Natural killer cell treated with Interleukin-12 subunit alpha and Interleukin-12 subunit beta and Interleukin-15 and Interleukin-18, amount 100 ng/mL, for 72 hours (primary cell): ENCODE results near the gene LY6G6F. TPM values are rescaled to one million over a fixed set of nuclear protein-coding genes. Genes with fewer than 3 reads are reported as not detected.
A peak's percentile ranks its signal among the peaks of the same experiment; 100 is the strongest.

Experiments used
- ATAC-seq, 2 donors: fragments of 150-1000 bp; cut with Tn5 transposase in 1 of 2; sonication (Bioruptor Pico), chemical (Tn5 transposase) in 1 of 2; 2 replicates each; pipeline ENCODE4 v1.10.0; 2021
- DNase-seq: peaks from one replicate; pipeline ENCODE4 v3.0.0; 2022; ENCODE audit warnings: low spot score
- H3K27ac Mint-ChIP-seq, 2 donors: 1 replicate in 1 of 2; 2 replicates in 1 of 2; pipeline ENCODE4 v1.8.0; 2022; ENCODE audit warnings: mixed read lengths in 2 of 2, mild to moderate bottlenecking in 1 of 2, moderate library complexity in 1 of 2
- H3K27me3 Mint-ChIP-seq, 2 donors: 1 replicate in 1 of 2; 2 replicates in 1 of 2; pipeline ENCODE4 v1.8.0; 2022; ENCODE audit warnings: mixed read lengths in 2 of 2
- H3K36me3 Mint-ChIP-seq: one replicate; pipeline ENCODE4 v1.8.0; 2022; ENCODE audit warnings: mixed read lengths
- H3K4me1 Mint-ChIP-seq, 2 donors: 1 replicate in 1 of 2; 2 replicates in 1 of 2; pipeline ENCODE4 v1.8.0; 2022; ENCODE audit warnings: low read depth in 2 of 2, mixed read lengths in 2 of 2, mild to moderate bottlenecking in 1 of 2
- H3K4me3 Mint-ChIP-seq: one replicate; pipeline ENCODE4 v1.8.0; 2022; ENCODE audit warnings: mixed read lengths
- H3K9me3 Mint-ChIP-seq: 2 replicates; pipeline ENCODE4 v1.8.0; 2022; ENCODE audit warnings: mixed read lengths
- total RNA-seq, 2 donors: library from RNA; stranded (reverse); gene quantifications; one replicate each; pipeline ENCODE4 v1.2.3, GENCODE V29; 2022

The LY6G6F gene
- total RNA-seq, 2 donors from 2014 or later, result not detected

DNA sequence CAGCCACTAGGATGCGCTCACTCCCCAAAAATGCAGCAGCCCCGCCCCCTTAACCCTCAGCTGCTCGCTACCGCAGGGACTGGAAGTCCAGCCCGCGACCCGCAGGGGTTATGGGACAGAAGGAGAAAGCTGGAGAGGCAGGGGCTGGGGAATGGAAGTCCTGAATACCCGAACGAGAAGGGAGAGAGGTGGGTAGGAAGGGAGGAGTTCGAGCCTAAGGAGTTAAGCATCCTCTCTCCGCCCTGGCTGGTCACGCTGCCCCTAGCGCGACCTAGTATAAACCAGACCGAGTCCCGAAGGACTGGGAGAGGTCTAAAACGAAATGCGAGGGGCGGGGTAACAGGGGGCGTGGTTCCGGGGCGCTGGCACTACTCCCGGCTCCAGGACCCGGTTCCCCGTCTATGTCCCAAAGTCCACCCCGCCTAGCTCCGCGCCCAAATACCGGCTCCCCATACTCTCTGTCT is 22.9 kb downstream of the LY6G6F start:
- Mint-ChIP-seq H3K4me1 (peaks cover 66 to 67% of the 10 kb centered on the region in 2 donors), H3K9me3 (no peaks in the 10 kb centered on the region), H3K4me3 (peak overlapping the region; percentile 93), H3K27ac (peak overlapping the region; percentile 51 to 68), H3K27me3 (no peaks in the 10 kb centered on the region), H3K36me3 (peaks cover 24% of the 10 kb centered on the region)
- DNase-seq (peak; percentile 84), ATAC-seq (peak; percentile 74 to 84)

DNA sequence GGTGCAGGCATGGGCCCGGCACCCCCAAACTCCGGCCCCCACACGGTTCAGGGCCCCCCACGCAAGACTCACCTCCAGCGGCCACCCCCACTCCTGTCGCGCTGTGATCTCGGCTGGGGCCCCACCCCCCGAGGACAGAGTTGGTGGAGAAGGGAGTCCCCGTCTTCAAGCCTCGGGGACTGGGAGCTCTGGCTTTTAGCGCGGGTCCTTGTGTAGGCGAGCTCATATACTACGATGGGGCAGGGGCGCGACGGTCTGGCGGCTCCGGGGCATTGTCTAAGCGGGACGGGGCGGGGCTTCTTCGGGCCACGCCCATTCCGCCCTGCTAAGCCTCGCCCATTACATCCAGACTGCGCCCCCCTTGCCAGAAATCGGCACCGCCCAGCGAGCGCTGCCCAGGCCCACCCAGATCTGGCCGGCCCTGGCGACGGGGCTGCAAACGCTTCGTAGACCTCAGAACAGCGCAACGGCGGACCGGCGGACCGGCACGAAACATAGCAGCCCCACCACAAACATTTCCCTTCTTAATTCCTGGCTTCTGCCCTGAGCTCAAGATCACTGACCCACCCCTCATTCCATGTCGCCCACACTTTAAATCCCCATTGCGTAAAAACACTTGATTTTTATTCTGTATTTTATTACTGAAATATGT is 23.4 kb downstream of the LY6G6F start:
- Mint-ChIP-seq H3K36me3 (peaks cover 24% of the 10 kb centered on the region), H3K27me3 (no peaks in the 10 kb centered on the region), H3K9me3 (no peaks in the 10 kb centered on the region), H3K4me3 (peak overlapping the region; percentile 93), H3K27ac (peak overlapping the region; percentile 51 to 68), H3K4me1 (peaks cover 66 to 67% of the 10 kb centered on the region in 2 donors)
- DNase-seq, result peak; percentile 82
- ATAC-seq, result peak; percentile 72 to 79

DNA sequence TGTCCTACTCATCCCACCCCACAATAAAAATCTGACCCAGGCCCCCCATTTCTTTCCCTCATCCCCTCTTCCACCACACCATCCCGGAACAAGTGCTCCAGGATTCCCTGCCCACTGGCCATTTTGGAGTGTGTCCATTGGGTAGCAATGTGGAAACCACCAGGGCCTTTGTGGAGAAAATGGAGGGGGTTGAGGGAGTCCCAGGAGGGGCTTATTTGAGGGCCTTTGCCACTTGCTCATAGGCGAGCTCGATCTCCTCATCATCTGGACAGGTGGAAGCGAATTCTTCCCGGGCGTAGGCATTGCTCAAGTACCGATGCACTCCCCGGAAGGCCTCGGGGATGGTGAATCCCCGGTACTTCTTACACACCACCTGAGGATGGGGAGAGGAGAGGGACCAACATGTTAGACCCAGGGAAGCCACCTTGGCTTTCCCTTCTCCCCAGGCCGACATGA is 24.0 kb downstream of the LY6G6F start:
- ATAC-seq (no peak), DNase-seq (no peak)
- H3K4me1 Mint-ChIP-seq, result peaks cover 65 to 66% of the 10 kb centered on the region in 2 donors
- peaks cover 30% of the 10 kb centered on the region for H3K36me3 Mint-ChIP-seq
- H3K27ac Mint-ChIP-seq, result peak overlapping the region; percentile 51 to 68
- H3K9me3 Mint-ChIP-seq, result no peaks in the 10 kb centered on the region
- peak overlapping the region; percentile 93 for H3K4me3 Mint-ChIP-seq
- H3K27me3 Mint-ChIP-seq, result no peaks in the 10 kb centered on the region

DNA sequence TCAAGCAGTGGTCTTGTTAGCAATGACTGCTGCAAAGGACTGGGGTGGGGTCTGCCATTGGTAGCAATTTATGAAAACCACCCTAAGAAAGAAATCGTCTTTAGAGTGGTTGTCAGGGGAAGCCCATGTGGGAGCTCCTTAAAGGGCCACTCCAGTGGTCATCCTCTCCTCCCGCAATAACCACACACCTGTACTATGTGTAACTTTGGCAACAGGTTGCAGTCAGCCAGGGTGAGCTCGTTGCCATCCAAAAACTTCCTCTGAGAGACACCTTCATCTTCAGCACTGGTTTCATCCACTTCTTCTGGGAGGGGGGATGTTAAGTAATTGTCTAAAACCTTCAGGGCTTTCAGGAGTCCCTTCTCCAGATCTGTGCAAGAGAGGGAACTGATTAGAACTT is 25.4 kb downstream of the LY6G6F start:
- Mint-ChIP-seq H3K4me3 (peak overlapping the region; percentile 93), H3K27me3 (no peaks in the 10 kb centered on the region), H3K36me3 (peaks cover 27% of the 10 kb centered on the region), H3K9me3 (no peaks in the 10 kb centered on the region), H3K4me1 (peaks cover 57 to 64% of the 10 kb centered on the region in 2 donors), H3K27ac (peak overlapping the region; percentile 51 to 68)
- no peak for DNase-seq
- ATAC-seq, result no peak

DNA sequence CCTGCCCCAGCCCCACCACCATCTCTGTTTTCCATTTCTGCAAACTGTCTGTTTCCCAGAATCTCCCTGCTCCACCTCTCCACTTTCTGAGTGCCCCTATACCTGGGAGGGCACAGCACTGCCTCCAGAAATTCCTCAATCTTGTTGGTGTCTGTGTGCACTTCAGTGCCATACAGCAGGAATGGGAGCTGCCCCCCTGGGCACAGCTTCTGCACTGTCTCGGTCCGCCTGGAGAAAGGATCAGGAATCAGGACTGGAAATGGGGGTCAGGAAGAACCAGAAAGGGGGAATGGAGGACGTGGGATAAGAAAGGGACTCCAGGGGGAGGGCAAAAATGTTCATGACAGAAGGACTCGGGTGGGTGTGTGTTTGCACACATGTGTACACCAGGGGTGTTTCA is 27.1 kb downstream of the LY6G6F start:
- Mint-ChIP-seq H3K36me3 (peaks cover 27% of the 10 kb centered on the region), H3K4me3 (peak overlapping the region; percentile 96), H3K4me1 (peaks cover 62 to 71% of the 10 kb centered on the region in 2 donors), H3K9me3 (no peaks in the 10 kb centered on the region), H3K27ac (peak overlapping the region; percentile 92), H3K27me3 (no peaks in the 10 kb centered on the region)
- DNase-seq (no peak), ATAC-seq (no peak)

DNA sequence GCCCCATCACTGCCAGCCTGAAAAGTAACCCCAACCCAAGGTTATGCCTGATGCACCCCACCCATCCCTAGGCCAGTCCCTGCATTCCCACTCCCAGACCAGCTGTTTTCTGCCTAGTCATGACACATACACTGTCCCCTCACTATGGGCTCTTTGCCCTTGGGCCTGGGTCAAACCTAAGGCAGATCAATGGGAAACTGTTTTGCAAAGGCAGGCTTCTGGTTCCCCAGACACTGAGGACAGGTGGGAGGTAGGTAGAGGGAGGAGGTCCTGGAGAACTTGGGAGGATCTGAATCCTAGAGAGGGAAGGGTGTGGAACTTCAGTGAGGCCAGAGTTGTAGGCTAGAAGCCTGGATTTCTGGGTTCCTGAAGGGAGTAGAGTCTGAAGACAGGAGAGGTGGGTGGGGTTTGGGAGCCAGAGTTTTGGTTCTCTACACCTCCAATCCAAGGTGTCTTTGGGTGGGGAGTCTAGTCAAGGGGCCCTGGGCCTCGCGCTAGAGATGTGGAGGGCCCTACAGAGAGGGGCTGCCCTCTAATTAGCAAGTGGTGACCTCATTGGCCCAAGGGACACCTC is 27.7 kb downstream of the LY6G6F start:
- H3K27ac Mint-ChIP-seq, result peak overlapping the region; percentile 92
- DNase-seq, result no peak
- no peaks in the 10 kb centered on the region for H3K27me3 Mint-ChIP-seq
- H3K9me3 Mint-ChIP-seq, result no peaks in the 10 kb centered on the region
- peaks cover 27% of the 10 kb centered on the region for H3K36me3 Mint-ChIP-seq
- peaks cover 62 to 71% of the 10 kb centered on the region in 2 donors for H3K4me1 Mint-ChIP-seq
- H3K4me3 Mint-ChIP-seq, result peak overlapping the region; percentile 96
- no peak for ATAC-seq

DNA sequence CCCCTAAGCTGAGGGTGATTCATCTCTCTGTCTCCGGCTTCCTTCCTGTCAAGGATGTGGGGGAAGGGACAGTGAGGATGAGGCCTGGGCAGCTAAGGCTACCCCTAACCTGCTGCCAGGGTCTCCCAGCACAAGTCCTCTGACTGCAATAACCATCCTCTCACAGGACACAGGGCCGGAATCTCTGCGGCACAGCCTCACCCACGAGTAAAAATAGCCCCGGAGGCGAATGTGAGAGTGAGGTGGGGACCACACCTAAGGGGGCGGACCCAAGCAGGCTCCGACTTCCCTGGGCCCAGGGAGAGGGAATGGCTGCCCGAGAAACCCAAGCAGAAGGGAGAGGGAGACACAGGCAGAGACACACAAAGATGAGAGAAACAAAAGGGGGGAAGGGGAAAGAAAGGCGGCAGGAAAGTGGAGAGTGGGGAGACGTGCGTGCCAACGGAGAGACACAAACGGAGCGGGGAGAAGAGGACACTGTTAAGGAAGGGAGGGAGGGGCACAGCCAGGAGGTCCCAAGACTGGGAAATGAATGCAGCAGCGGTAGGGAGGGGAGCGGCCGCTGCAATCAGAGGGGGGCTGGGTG is 28.2 kb downstream of the LY6G6F start:
- Mint-ChIP-seq H3K36me3 (peaks cover 27% of the 10 kb centered on the region), H3K9me3 (no peaks in the 10 kb centered on the region), H3K27me3 (no peaks in the 10 kb centered on the region), H3K27ac (peak overlapping the region; percentile 92), H3K4me3 (peak overlapping the region; percentile 96), H3K4me1 (peaks cover 66 to 74% of the 10 kb centered on the region in 2 donors)
- ATAC-seq, result peak; percentile 76 to 79
- peak; percentile 91 for DNase-seq

DNA sequence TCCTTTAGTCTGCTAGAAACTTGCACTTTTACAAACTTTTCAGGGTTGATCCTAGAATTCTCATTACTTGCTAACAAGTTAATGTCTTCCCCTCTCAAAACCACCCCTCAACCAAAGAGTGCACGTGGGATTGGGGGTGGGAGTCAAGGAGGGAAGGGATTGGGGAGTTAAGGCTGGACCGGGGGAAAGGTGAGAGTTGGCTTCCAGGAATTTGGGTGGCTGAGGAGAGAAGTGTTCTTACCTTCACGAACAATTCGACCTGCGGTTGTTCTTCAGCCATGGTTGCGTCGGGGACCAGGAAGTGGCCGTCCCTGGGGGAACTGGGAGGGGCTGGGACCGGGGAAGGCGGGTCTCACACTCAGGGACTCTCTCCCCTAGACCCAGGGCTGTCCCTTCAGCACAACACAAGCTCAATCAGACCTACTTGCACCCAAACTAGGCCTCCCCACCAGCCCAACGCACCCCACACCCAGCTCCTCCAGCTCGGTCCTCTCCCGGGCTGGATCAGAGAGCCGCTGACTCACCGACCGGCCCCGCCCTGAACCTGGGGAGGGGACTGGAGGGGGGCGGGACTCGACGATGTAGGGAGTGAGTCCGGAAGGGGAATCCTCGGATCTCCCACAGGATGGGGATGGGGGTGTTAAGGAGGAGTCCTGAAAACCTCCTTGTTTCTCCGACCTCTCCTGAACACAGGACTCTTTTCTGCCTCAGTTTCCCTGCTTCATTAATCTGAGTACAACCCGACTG is 29.5 kb downstream of the LY6G6F start, which contains the start of gene CLIC1:
Gene CLIC1 (minus strand): TSS at position 510 of the 747 bp plus-strand sequence. CDS start 230 bp downstream, at position 280.
- DNase-seq (peak; percentile 89), ATAC-seq (peak; percentile 65 to 71)
- H3K36me3 Mint-ChIP-seq, result peaks cover 25% of the 10 kb centered on the region
- no peaks in the 10 kb centered on the region for H3K9me3 Mint-ChIP-seq
- peak within 1 kb of the TSS; percentile 96 for H3K4me3 Mint-ChIP-seq
- peaks cover 63 to 73% of the 10 kb centered on the region in 2 donors for H3K4me1 Mint-ChIP-seq
- peak within 1 kb of the TSS; percentile 92 for H3K27ac Mint-ChIP-seq
- no peaks in the 10 kb centered on the region for H3K27me3 Mint-ChIP-seq

DNA sequence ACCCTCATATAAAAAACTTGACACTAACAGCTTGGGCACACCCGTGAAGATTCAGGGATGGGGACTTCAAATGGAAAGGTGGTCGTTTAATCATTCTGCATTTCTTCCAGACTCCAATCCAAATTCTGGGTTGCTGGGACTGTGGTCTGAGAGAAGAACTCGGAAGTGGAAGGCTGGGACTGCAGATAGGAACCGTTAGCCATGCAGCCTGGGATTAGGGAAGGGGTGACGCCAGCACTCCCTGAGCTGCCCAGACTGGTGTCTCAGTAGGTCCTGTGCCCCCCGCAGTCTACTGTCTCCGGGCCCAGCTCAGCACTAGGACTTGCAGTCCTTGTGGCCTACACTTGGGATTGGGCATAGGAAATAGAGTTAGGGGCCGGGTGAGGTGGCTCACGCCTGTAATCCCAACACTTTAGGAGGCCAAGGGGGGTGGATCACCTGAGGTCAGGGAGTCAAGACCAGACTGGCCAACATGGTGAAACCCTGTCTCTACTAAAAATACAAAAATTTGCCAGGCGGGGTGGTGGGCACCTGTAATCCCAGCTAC is 30.2 kb downstream of the LY6G6F start:
- Mint-ChIP-seq H3K27me3 (no peaks in the 10 kb centered on the region), H3K36me3 (peaks cover 19% of the 10 kb centered on the region), H3K9me3 (no peaks in the 10 kb centered on the region), H3K4me3 (peak overlapping the region; percentile 96), H3K4me1 (peaks cover 61 to 76% of the 10 kb centered on the region in 2 donors), H3K27ac (peak overlapping the region; percentile 92)
- ATAC-seq, result no peak
- no peak for DNase-seq

DNA sequence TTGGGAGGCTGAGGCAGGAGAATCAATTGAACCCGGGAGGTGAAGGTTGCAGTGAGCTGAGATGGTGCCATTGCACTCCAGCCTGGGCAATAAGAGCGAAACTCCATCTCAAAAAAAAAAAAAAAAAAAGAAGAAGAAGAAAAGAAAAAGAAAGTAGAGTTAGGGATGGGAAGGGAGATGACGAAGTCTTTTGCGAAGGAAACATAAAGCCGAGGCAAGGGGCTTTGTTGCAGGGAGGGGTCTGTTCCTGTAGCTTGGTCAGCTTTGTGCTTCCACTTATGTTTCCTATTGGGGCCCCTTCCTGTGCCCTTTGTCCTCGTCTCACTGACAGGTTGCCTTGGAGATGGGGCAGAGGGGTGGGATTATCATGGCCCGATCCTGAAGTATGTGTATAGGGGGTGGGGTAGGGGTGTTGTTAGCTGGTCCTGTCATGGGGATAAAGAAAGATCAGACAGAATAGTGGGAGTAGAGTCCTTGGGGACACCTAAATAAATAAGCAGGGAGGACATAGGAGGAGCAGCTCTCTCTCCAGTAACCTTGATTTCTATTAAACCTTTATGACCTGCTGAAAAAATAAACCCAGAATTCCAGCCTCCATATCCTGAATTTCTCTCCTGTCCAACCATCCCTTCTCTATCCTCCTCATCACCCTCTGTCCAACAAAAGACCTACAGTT is 30.8 kb downstream of the LY6G6F start:
- H3K27me3 Mint-ChIP-seq, result no peaks in the 10 kb centered on the region

DNA sequence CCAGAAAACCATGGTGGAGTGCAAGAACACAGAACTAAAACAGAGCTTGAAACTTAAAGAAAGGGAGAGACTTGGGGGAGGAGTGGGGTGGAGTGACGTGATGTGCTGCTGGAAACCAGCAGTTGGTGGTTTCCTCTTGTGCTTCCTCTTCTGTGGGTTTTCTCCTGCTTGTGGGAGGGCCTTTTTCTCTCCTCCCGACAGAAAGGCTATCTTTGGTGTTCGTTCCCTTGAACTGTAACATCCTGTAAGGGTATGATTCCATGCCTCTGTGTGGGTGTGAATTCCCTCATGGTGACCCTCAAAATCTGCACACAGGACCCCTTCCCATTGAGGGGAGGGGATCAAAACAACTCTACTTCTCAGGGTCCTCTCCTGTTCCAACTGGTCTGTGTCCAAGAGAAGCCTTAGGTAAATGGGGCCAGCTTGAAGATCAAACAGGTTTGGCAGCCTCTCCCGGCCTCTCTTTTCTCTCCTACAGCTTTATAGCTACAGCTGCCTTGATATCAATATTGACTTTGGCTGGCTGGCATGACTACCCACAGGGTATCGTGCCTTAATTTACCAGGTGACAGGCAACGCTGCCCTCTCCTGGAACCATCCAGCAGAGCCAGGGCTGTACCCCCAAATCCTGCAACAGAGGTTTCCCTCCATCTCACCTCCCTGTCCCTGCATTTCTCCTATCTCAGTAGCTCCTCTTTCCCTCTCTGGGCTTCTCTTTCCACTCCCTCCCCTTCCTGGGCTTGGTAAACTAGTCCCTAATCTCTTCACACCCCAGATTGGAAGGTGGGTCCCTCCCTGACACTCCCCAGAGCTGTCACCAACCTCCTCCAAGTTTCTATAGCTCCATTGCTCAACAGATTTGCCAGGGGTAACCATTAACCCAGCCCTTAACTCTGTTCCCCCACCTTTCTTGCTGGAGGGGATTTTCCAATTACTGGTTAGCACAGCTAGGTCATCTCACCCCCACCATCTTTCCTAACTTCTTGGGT is 31.6 kb downstream of the LY6G6F start:
- Mint-ChIP-seq H3K9me3 (no peaks in the 10 kb centered on the region), H3K4me1 (peaks cover 53 to 73% of the 10 kb centered on the region in 2 donors), H3K27ac (peak overlapping the region; percentile 92), H3K4me3 (peak overlapping the region; percentile 96), H3K36me3 (peaks cover 15% of the 10 kb centered on the region), H3K27me3 (no peaks in the 10 kb centered on the region)
- ATAC-seq (peak; percentile 22 to 44), DNase-seq (peak; percentile 86)

More for the DNA sequence above, 30.8 kb downstream of the LY6G6F start:
- peak overlapping the region; percentile 92 for H3K27ac Mint-ChIP-seq
- H3K4me3 Mint-ChIP-seq, result peak overlapping the region; percentile 96
- ATAC-seq (no peak), DNase-seq (no peak)
- H3K36me3 Mint-ChIP-seq, result peaks cover 19% of the 10 kb centered on the region
- peaks cover 56 to 77% of the 10 kb centered on the region in 2 donors for H3K4me1 Mint-ChIP-seq
- H3K9me3 Mint-ChIP-seq, result no peaks in the 10 kb centered on the region
